NCI-H1048 (cell line): ENCODE measurements around the gene EXOSC6.
"Not testable (repeated sequence)": the region's sequence is repeated elsewhere in the genome, so short reads cannot be mapped to it uniquely, and the experiment has no call there.

ENCODE experiments used
- DNase-seq: peaks from one replicate; lab custom pipeline; 2025; lab: John Stamatoyannopoulos, UW

EXOSC6 gene

GRCh38 chr16:70251629-70252354 lies at the start of gene EXOSC6:
EXOSC6 (minus strand) TSS chr16:70251940; CDS start chr16:70251900, 40 bp downstream.
- DNase-seq: peak; percentile 68

GRCh38 chr16:70301121-70301520 lies 49.4 kb upstream of the EXOSC6 start:
- no peak for DNase-seq

GRCh38 chr16:70298988-70299938 lies 47.5 kb upstream of the EXOSC6 start, which contains the start of gene DDX19B:
DDX19B (plus strand) TSS chr16:70299186; CDS start chr16:70299298, 112 bp downstream.
- DNase-seq: no peak

GRCh38 chr16:70295634-70296033 lies 43.9 kb upstream of the EXOSC6 start:
- DNase-seq: no peak

- DNase-seq: no peak
These were observed 42.8 kb upstream of the EXOSC6 start for GRCh38 chr16:70294385-70295025.

GRCh38 chr16:70292148-70292547 lies 40.4 kb upstream of the EXOSC6 start:
- DNase-seq: not testable (repeated sequence)

- DNase-seq: no peak
These were observed 39.3 kb upstream of the EXOSC6 start for GRCh38 chr16:70290949-70291519.

- DNase-seq: peak; percentile 84
These were observed 37.7 kb upstream of the EXOSC6 start, which contains the start of gene AARS1 for GRCh38 chr16:70289229-70290094. AARS1 (minus strand) TSS chr16:70289506; CDS start chr16:70282763, 6,743 bp downstream.

- DNase-seq: not testable (repeated sequence)
These were observed 35.7 kb upstream of the EXOSC6 start for GRCh38 chr16:70287304-70287971.

GRCh38 chr16:70276392-70276791 lies 24.7 kb upstream of the EXOSC6 start:
- no peak for DNase-seq

- DNase-seq: no peak
These were observed 20.0 kb upstream of the EXOSC6 start for GRCh38 chr16:70271696-70272095.

GRCh38 chr16:70270176-70270575 lies 18.4 kb upstream of the EXOSC6 start:
- no peak for DNase-seq

- DNase-seq: no peak
These were observed 17.7 kb upstream of the EXOSC6 start for GRCh38 chr16:70269471-70269870.

GRCh38 chr16:70267922-70268321 lies 16.2 kb upstream of the EXOSC6 start:
- not testable (repeated sequence) for DNase-seq

- no peak for DNase-seq
These were observed 15.8 kb upstream of the EXOSC6 start for GRCh38 chr16:70267516-70267915.

GRCh38 chr16:70259903-70260302 lies 8.2 kb upstream of the EXOSC6 start:
- not testable (repeated sequence) for DNase-seq

GRCh38 chr16:70258946-70259345 lies 7.2 kb upstream of the EXOSC6 start:
- no peak for DNase-seq

- DNase-seq: no peak
These were observed 6.3 kb upstream of the EXOSC6 start for GRCh38 chr16:70258065-70258464.

- DNase-seq: no peak
These were observed 5.7 kb upstream of the EXOSC6 start for GRCh38 chr16:70257391-70257790.

GRCh38 chr16:70255574-70255973 lies 3.8 kb upstream of the EXOSC6 start:
- DNase-seq: no peak
